Measurements from ENCODE around the gene OR2V2.

The OR2V2 gene

GRCh38 chr5:181151146-181151545 lies 3.8 kb downstream of the OR2V2 start:
- H3K4me3 ChIP-seq (ENCODE audit: low read depth, low read length), result no peak overlapping the region
- DNase-seq (ENCODE audit: low read depth, low spot score), result no peak
- in situ Hi-C loops (cut with HindIII; ENCODE audit: low sequenced_read_pairs), result no loop called here
- TF ChIP-seq CTCF (IDR thresholded peaks at IDR 0.05; ENCODE audit: low read depth, low read length), result no peak

- in situ Hi-C loops (cut with HindIII; ENCODE audit: low sequenced_read_pairs), result no loop called here
- no peak overlapping the region for H3K4me3 ChIP-seq (ENCODE audit: low read depth, low read length)
- TF ChIP-seq CTCF (IDR thresholded peaks at IDR 0.05; ENCODE audit: low read depth, low read length), result no peak
- no peak for DNase-seq (ENCODE audit: low read depth, low spot score)
Measured at GRCh38 chr5:181152406-181152805, 5.0 kb downstream of the OR2V2 start.

GRCh38 chr5:181153814-181154213 lies 6.4 kb downstream of the OR2V2 start:
- no peak for TF ChIP-seq CTCF (IDR thresholded peaks at IDR 0.05; ENCODE audit: low read depth, low read length)
- DNase-seq (ENCODE audit: low read depth, low spot score), result no peak

GRCh38 chr5:181156758-181157157 lies 9.4 kb downstream of the OR2V2 start:
- no peak for TF ChIP-seq CTCF (IDR thresholded peaks at IDR 0.05; ENCODE audit: low read depth, low read length)
- in situ Hi-C loops (cut with HindIII; ENCODE audit: low sequenced_read_pairs), result no loop called here
- DNase-seq (ENCODE audit: low read depth, low spot score), result no peak
- H3K4me3 ChIP-seq (ENCODE audit: low read depth, low read length), result no peak overlapping the region

More at GRCh38 chr5:181153814-181154213, 6.4 kb downstream of the OR2V2 start:
- H3K4me3 ChIP-seq (ENCODE audit: low read depth, low read length), result no peak overlapping the region
- in situ Hi-C loops (cut with HindIII; ENCODE audit: low sequenced_read_pairs), result no loop called here

- no peak overlapping the region for H3K4me3 ChIP-seq (ENCODE audit: low read depth, low read length)
- in situ Hi-C loops (cut with HindIII; ENCODE audit: low sequenced_read_pairs), result no loop called here
- DNase-seq (ENCODE audit: low read depth, low spot score), result no peak
- TF ChIP-seq CTCF (IDR thresholded peaks at IDR 0.05; ENCODE audit: low read depth, low read length), result no peak
Measured at GRCh38 chr5:181158869-181159268, 11.5 kb downstream of the OR2V2 start.

- TF ChIP-seq CTCF (IDR thresholded peaks at IDR 0.05; ENCODE audit: low read depth, low read length), result peak; percentile 94
- H3K4me3 ChIP-seq (ENCODE audit: low read depth, low read length), result no peak overlapping the region
- DNase-seq (ENCODE audit: low read depth, low spot score), result peak; percentile 73
- in situ Hi-C loops (cut with HindIII; ENCODE audit: low sequenced_read_pairs), result no loop called here
Measured at GRCh38 chr5:181159286-181160151, 12.1 kb downstream of the OR2V2 start.

All from astrocyte of the spinal cord (primary cell).